ENCODE data around the gene FANCB.
A peak's percentile ranks its signal among the peaks of the same experiment; 100 is the strongest.

FANCB gene

DNA sequence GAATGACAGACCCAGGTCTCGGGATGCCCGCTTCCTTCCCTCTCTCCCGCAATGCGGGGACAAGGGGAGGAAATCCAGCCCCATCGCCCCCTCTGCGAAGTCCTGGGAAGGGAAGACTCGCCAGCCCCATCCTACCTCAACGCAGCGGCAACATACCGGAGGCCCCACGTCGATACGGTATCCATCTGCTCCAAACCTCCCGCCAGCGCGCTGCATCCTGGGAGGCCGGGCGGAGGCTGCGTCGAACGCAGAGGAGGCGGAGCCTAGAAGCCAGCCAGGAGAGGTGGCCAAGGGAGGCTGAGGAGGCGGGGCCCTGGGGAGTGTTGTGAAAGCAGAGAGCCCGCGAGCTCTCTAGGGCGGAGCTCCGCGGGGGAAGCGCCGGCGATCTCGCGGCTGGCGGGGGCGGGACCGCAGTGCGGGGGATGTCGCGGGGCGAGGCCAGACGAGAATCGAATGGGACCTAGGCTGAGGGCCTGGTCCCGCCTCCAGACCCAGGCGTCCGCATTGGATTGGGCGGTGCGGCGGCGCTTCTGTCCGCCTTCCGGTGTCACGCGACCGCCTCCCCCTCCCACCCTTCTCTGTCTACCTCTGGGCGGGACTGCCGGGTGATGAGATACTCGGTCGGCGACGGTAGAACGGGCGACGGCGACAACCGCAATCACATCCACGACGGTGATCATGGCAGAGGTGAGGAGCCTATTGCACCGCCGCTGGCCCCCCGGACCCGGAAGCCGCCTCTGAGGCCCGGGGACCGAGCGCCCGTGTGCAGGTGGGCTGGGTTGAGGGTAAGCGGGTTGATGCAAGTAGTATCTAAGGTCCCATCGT, at the start of gene FANCB, which contains the start of gene MOSPD2:
Gene FANCB (minus strand): TSS at position 219 of the 825 bp plus-strand sequence. CDS start 7,559 bp downstream, outside the sequence.
Gene MOSPD2 (plus strand): TSS at position 571 of the 825 bp plus-strand sequence. CDS start 108 bp downstream, at position 679.
- peak; percentile 92 for DNase-seq (ENCODE audit: low spot score)

DNA sequence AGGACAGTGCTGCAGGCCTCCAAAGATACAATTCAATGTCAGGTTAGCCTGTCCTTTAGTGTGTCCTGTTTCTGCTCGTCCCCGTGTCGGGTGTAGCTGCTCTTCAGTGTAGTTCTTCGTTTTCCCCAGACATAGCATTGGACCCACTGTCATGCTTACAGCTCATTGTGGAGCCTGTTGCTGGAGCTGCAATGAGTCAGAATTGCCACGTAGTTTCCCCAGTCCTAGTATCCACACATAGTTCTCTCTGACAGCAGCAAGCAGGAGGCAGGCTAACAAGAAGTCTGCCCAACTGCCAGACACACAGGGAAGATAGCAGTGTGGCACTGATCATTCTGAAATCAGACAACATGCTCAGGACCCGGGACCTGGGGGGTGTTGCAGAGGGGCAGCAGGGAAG, 49.6 kb upstream of the FANCB start:
- peak; percentile 63 for DNase-seq (ENCODE audit: low spot score)

- DNase-seq (ENCODE audit: low spot score), result no peak
Measured at GRCh38 chrX:14920196-14920595, 47.3 kb upstream of the FANCB start.

GRCh38 chrX:14919407-14919806, 46.5 kb upstream of the FANCB start:
- DNase-seq (ENCODE audit: low spot score), result no peak

DNA sequence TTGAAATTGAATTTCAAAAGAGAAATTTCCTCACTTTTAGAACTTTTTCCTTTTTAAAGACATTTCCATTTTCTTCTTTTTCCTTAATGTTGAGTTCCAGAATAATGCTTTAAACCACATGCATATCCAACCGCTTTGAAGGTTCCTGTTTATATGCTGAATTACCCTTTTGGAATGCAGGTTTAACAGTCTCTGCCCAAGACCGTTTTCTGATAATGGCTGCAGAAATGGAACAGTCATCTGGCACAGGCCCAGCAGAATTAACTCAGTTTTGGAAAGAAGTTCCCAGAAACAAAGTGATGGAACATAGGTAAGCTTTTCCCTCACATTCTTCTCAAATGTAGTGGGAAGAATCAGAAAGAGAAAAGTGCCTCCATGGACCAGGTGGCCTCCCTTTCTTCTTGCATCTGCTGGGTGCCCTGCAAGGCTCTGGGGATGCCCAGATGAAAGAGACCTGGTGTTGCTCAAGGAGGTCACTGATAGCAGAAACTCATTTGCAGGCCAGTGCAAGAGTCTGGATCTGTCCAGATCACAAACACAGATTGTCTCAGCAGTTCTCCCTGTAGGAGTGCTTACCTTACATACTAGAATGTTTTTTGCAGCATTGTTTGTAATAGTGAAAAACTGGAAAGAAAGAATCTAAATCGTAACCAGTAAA, 43.3 kb upstream of the FANCB start:
- peak; percentile 4 for DNase-seq (ENCODE audit: low spot score)

DNA sequence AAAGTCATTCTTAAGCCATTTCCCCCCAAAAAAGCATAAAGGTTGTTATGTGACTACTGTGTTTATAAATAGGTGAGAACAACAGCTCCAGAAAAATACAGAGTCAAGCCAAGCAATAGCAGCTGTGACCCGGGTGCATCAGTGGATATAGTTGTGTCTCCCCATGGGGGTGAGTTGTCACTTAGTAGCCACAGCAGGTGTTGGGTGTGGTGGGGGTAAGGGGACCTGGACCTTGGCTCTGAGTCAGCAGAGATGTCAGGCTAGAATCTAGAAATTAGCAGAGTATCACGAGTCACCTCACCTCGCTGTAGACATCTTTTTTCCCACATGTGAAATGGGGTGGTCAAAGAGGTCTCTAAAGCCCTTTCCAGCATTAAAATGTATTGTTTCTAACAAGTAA, 42.7 kb upstream of the FANCB start:
- no peak for DNase-seq (ENCODE audit: low spot score)

GRCh38 chrX:14913241-14913640, 40.4 kb upstream of the FANCB start:
- DNase-seq (ENCODE audit: low spot score), result no peak

DNA sequence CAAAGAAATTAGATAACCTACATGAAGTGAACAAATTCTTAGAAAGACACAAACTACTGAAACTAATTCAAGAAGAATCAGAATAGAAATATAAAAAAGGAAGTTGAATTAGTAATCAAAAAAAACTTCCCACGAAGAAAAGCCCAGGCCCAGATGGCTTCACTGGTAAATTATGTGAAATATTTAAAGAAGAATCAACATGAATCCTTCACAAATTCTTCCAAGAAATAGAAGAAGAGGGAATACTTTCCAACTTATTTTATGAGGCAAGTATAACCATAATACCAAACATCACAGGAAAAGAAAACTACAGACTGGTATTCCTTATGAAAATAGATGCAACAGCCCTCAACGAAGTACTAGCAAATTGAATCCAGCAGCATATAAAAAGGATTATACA, 31.0 kb upstream of the FANCB start:
- no peak for DNase-seq (ENCODE audit: low spot score)

DNA sequence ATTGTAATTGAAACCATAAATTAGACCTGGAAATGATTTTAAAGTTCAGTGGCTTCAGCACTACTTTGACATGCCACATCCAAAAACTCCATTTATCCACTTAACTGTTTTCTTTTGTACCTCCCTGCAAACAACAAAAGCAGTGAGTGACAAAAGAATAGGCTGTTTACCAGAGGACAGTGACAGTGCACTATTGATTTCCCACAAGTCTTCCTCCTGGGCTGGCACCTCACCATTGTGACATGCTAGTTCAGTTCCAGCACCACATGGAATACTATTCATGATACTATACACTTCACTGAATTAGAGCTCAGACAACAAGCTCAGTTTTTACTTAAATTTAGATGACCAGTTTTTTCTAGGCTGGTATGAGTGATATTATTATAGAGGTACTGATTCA, 29.7 kb upstream of the FANCB start:
- no peak for DNase-seq (ENCODE audit: low spot score)

- DNase-seq (ENCODE audit: low spot score), result peak; percentile 8
Measured at GRCh38 chrX:14899607-14900006, 26.7 kb upstream of the FANCB start.

- DNase-seq (ENCODE audit: low spot score), result no peak
Measured at GRCh38 chrX:14897042-14897441, 24.2 kb upstream of the FANCB start.

- no peak for DNase-seq (ENCODE audit: low spot score)
Measured at GRCh38 chrX:14896273-14896672, 23.4 kb upstream of the FANCB start.

GRCh38 chrX:14886252-14886651, 13.4 kb upstream of the FANCB start:
- no peak for DNase-seq (ENCODE audit: low spot score)

GRCh38 chrX:14884714-14885113, 11.8 kb upstream of the FANCB start:
- no peak for DNase-seq (ENCODE audit: low spot score)

GRCh38 chrX:14883826-14884225, 11.0 kb upstream of the FANCB start:
- DNase-seq (ENCODE audit: low spot score), result no peak

- no peak for DNase-seq (ENCODE audit: low spot score)
Measured at GRCh38 chrX:14875624-14876023, 2.8 kb upstream of the FANCB start.

DNA sequence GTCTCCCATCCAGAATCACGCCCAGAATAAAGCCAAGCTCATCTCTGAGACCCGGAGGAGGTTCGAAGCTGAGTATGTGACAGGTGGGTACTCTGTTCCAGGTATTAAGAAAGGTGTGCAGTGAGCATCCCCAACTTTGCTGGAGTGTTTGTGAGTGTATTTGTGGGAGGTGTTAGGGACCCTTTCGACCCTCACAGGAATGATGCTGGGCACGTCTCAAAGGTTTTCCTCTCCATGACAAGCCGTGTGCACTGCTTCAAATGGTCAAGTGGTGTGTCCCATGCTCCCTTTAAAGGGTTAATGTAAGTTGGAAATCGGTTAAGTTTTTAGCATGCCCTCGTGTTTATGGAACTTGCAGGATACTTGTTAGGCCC, 794 bp upstream of the FANCB start:
- DNase-seq (ENCODE audit: low spot score), result no peak

- no peak for DNase-seq (ENCODE audit: low spot score)
Measured at GRCh38 chrX:14872355-14872754, 514 bp downstream of the FANCB start.

- DNase-seq (ENCODE audit: low spot score), result no peak
Measured at GRCh38 chrX:14871767-14872166, 1.1 kb downstream of the FANCB start.

DNA sequence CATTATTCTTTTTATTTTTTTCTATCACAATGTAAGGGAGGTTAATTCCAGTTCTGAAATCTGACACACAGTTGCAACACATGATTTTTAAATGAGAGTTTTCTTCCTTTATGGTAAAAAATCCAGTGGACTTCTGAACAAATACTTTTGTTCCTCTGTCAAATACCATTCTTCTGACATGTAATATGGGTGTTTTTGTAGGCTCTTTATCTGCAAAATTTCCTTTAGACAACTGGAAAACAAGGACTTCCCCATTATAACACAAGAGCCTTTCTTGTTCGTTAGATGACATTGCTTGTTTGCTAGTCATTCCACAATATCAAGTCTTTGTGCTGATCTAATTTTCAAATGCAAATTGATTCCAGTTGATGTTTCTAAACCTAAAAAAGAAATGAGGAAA, 7.7 kb downstream of the FANCB start:
- DNase-seq (ENCODE audit: low spot score), result peak; percentile 7

GRCh38 chrX:14864631-14865030, 8.2 kb downstream of the FANCB start:
- DNase-seq (ENCODE audit: low spot score), result no peak

DNA sequence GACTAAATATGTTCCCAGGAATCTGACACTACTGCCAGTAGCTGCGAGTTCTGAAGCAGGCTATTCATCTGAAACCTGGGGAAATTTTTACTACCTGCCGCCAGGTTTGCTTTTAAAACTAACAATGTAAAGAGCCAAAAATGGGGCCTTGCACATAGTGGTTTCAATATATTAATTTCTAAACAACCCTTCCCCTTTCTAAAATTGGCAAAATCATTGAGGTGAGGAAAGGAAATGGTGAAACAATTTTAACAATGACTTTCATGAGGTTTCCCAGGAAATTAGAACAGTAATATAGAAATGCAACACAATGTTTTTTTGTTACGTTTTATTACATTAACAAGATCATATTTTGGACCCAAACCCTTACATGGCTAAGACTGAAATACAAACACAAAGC, 21.3 kb downstream of the FANCB start:
- DNase-seq (ENCODE audit: low spot score), result no peak

- DNase-seq (ENCODE audit: low spot score), result no peak
Measured at GRCh38 chrX:14843666-14844065, 29.2 kb downstream of the FANCB start.

- no peak for DNase-seq (ENCODE audit: low spot score)
Measured at GRCh38 chrX:14837155-14837554, 35.7 kb downstream of the FANCB start.
